K562 (cell line): Measurements from ENCODE around the gene MME. TPM values are rescaled to one million over a fixed set of nuclear protein-coding genes. Genes with fewer than 3 reads are reported as not detected.

Experiments
- ATAC-seq: fragments of 200-7000 bp; cut with Tn5 transposase; 3 replicates; pipeline ENCODE4 v1.9.1; 2020; ENCODE audit warnings: moderate library complexity
- BruUV-seq: library from RNA; stranded (reverse); fragments of 400-500 nt; replicated peaks from 2 replicates; lab custom pipeline; 2021; lab: Mats Ljungman, UMichigan
- CTCF ChIA-PET: fragments of 300-600 bp; formaldehyde crosslinking; extraction: SDS; loops from one replicate; lab custom pipeline; 2021; ENCODE audit warnings: low intra/inter-chr PET ratio; lab: Yijun Ruan, JAX
- POLR2A ChIA-PET: fragments of 300-600, 350-650 bp; sonication (Branson Sonifier 250); formaldehyde crosslinking; extraction: SDS; loops from one replicate; lab custom pipeline; 2021; ENCODE audit warnings: antibody characterized with exemption, inconsistent platforms; lab: Yijun Ruan, JAX
- DNase-seq, 4 experiments: peaks; one replicate each; pipeline versions ENCODE4 v3.0.0 to v3.0.0-alpha.2; 2011 to 2018; ENCODE audit warnings: low spot score in 3 of 4, mixed read lengths in 3 of 4; ENCODE audit errors: extremely low read depth in 1 of 4
- FAIRE-seq: peaks from 2 replicates; lab custom pipeline; 2011; peaks lifted over from hg19 to GRCh38; lab: Jason Lieb, UNC
- H2AFZ ChIP-seq: 2 replicates; pipeline ENCODE4 v1.6.0; 2011; ENCODE audit warnings: low read depth, low read length, control low read depth, inconsistent platforms
- H3K27ac ChIP-seq: fragments of 200-600 bp; 3 replicates; pipeline ENCODE4 v1.8.0; 2011; ENCODE audit warnings: low read depth, mild to moderate bottlenecking, control low read depth, inconsistent platforms, low read length, moderate library complexity, mixed read lengths; ENCODE audit errors: extremely low read depth
- H3K27me3 ChIP-seq, 2 experiments: fragments of 300-600 bp in 1 of 2; 2 replicates in 1 of 2; 3 replicates in 1 of 2; pipeline versions ENCODE4 v1.6.0 to v1.8.0; 2011; ENCODE audit warnings: inconsistent platforms in 2 of 2, low read length in 2 of 2, mild to moderate bottlenecking in 1 of 2, mixed read lengths in 1 of 2, moderate library complexity in 1 of 2; ENCODE audit not compliant: control insufficient read depth in 2 of 2, insufficient read depth in 2 of 2
- H3K36me3 ChIP-seq: fragments of 300-600 bp; 3 replicates; pipeline ENCODE4 v1.8.0; 2011; ENCODE audit warnings: mild to moderate bottlenecking, low read length, inconsistent platforms; ENCODE audit not compliant: control insufficient read depth, insufficient read depth
- H3K4me1 ChIP-seq, 2 experiments: fragments of 200-600 bp in 1 of 2; replicated peaks in 1 of 2; 2 replicates in 1 of 2; 3 replicates in 1 of 2; pipeline versions ENCODE4 v1.5.1 to v1.8.0; 2011; ENCODE audit warnings: inconsistent platforms in 2 of 2, low read length in 2 of 2, mild to moderate bottlenecking in 1 of 2, mixed read lengths in 1 of 2, moderate library complexity in 1 of 2; ENCODE audit not compliant: control insufficient read depth in 2 of 2, insufficient read depth in 2 of 2
- H3K4me2 ChIP-seq: 2 replicates; pipeline ENCODE4 v1.6.1; 2011; ENCODE audit warnings: low read length, control low read depth, inconsistent platforms, mixed read lengths; ENCODE audit not compliant: insufficient read depth
- H3K4me3 ChIP-seq: fragments of 200-600 bp; sonication (generic), shearing (Covaris generic); 2 replicates; pipeline ENCODE4 v1.5.1; 2016; ENCODE audit warnings: control low read depth, inconsistent platforms
- H3K79me2 ChIP-seq: fragments of 200-600 bp; 3 replicates; pipeline ENCODE4 v1.8.0; 2011; ENCODE audit warnings: low read length, inconsistent platforms; ENCODE audit not compliant: control insufficient read depth, insufficient read depth
- H3K9ac ChIP-seq, 2 experiments: 2 replicates each; pipeline versions ENCODE4 v1.6.0 to v1.6.1; 2011; ENCODE audit warnings: low read depth in 2 of 2, low read length in 2 of 2, control low read depth in 1 of 2, inconsistent platforms in 1 of 2, mild to moderate bottlenecking in 1 of 2, mixed read lengths in 1 of 2; ENCODE audit not compliant: insufficient read depth in 1 of 2
- H3K9me1 ChIP-seq: one replicate; pipeline ENCODE4 v1.6.0; 2011; ENCODE audit warnings: inconsistent platforms, mild to moderate bottlenecking, low read length, moderate library complexity; ENCODE audit not compliant: control insufficient read depth, insufficient read depth
- H3K9me3 ChIP-seq: replicated peaks from 2 replicates; pipeline ENCODE4 v1.5.1; 2011; ENCODE audit warnings: low read depth, low read length, inconsistent platforms; ENCODE audit not compliant: control insufficient read depth, insufficient read depth
- H4K20me1 ChIP-seq: replicated peaks from 2 replicates; pipeline ENCODE4 v1.6.1; 2011; ENCODE audit warnings: low read length, inconsistent platforms, mixed read lengths; ENCODE audit not compliant: control insufficient read depth, insufficient read depth
- ADNP ChIP-seq: fragments of 200-800 bp; sonication (Bioruptor generic); IDR thresholded peaks from 2 replicates; pipeline ENCODE4 v1.6.1; 2016; ENCODE audit warnings: missing genetic modification characterization, missing compliant biosample characterization
- BCOR ChIP-seq: fragments of 450-650 bp; IDR thresholded peaks from 2 replicates; pipeline ENCODE4 v1.6.1; 2016
- KDM1A ChIP-seq, 2 experiments: fragments of 450-650 bp; IDR thresholded peaks; 2 replicates each; pipeline ENCODE4 v1.6.1; 2016; ENCODE audit warnings: mild to moderate bottlenecking in 2 of 2
- RBM25 ChIP-seq: fragments of 200-400 bp; formaldehyde crosslinking; IDR thresholded peaks from 2 replicates; pipeline ENCODE4 v1.6.1; 2018; ENCODE audit warnings: low read length, low read depth, moderate library complexity; ENCODE audit not compliant: severe bottlenecking
- SREBF2 ChIP-seq: sonication (generic); formaldehyde crosslinking; IDR thresholded peaks from 2 replicates; pipeline ENCODE4 v1.4.0; 2020; ENCODE audit warnings: mild to moderate bottlenecking, missing genetic modification reagents
- ZNF146 ChIP-seq: IDR thresholded peaks from one replicate; pipeline ENCODE4 v1.6.1; 2018; ENCODE audit warnings: missing compliant biosample characterization; ENCODE audit not compliant: unreplicated experiment
- ZNF184 ChIP-seq: sonication (generic); formaldehyde crosslinking; IDR thresholded peaks from 2 replicates; pipeline ENCODE4 v1.5.0; 2020; ENCODE audit warnings: missing genetic modification reagents
- ZNF224 ChIP-seq: sonication (generic); formaldehyde crosslinking; IDR thresholded peaks from 2 replicates; pipeline ENCODE4 v1.8.0; 2022; ENCODE audit warnings: mild to moderate bottlenecking, missing genetic modification reagents
- WGBS: fragments of 100-300 bp; shearing (Covaris generic); methylation state at CpG from one replicate; pipeline ENCODE4 v1.1.6; 2016; ENCODE audit warnings: low coverage, mixed read lengths; ENCODE audit not compliant: insufficient coverage; ENCODE audit errors: missing lambda C conversion rate; 5-methylcytosine and 5-hydroxymethylcytosine counted together
- in situ Hi-C: fragments of 300-500 bp; cut with MboI; formaldehyde crosslinking; loops from 4 replicates; pipeline ENCODE4 v1.15.0; 2018; ENCODE audit warnings: inconsistent platforms, mixed read lengths
- intact Hi-C: fragments of 100-400 bp; cut with micrococcal nuclease; formaldehyde crosslinking; loops from 2 replicates; pipeline ENCODE4 v1.14.2; 2022
- polyA plus RNA-seq, 8 experiments: library from polyadenylated mRNA; depleted of rRNA in 4 of 8; stranded (reverse) in 5 of 8; unstranded in 3 of 8; fragments of >200 nt; fragmentation: Nextera tagmentation in 2 of 8; fragmentation: Illumina TruSeq in 1 of 8; extraction: Ambion mirVana in 2 of 8; extraction: Trizol in 1 of 8; gene quantifications; 2 replicates each; pipeline versions ENCODE4 v1.2.1 to v1.2.3, GENCODE V29; 2011 to 2014; ENCODE audit warnings: inconsistent platforms in 1 of 8, missing spikeins in 1 of 8
- total RNA-seq, 7 experiments: library from RNA; depleted of rRNA in 6 of 7; stranded (reverse); fragments of >200 nt in 6 of 7; fragmentation: Illumina TruSeq in 2 of 7; extraction: Trizol in 2 of 7; gene quantifications; 2 replicates each; pipeline versions ENCODE4 v1.2.1 to v1.2.3, GENCODE V29; 2011 to 2021; ENCODE audit warnings: low replicate concordance in 1 of 7
- TF ChIP-seq, protein P1 (sequence below), 2 experiments: fragments of 250-450 bp in 1 of 2; fragments of 450-650 bp in 1 of 2; sonication (Bioruptor Pico) in 1 of 2; IDR thresholded peaks; 2 replicates each; pipeline versions ENCODE4 v1.6.1 to v1.8.0; 2016 to 2021; ENCODE audit warnings: mild to moderate bottlenecking in 2 of 2, moderate library complexity in 2 of 2, missing compliant biosample characterization in 1 of 2, missing genetic modification characterization in 1 of 2

The MME gene
- total and polyA plus RNA-seq, 9 of the 15 experiments (the other 6 are each of a cell fraction or from before 2014, with no cell fraction given): 0.80 to 8.6 (median 2.5) TPM

DNA sequence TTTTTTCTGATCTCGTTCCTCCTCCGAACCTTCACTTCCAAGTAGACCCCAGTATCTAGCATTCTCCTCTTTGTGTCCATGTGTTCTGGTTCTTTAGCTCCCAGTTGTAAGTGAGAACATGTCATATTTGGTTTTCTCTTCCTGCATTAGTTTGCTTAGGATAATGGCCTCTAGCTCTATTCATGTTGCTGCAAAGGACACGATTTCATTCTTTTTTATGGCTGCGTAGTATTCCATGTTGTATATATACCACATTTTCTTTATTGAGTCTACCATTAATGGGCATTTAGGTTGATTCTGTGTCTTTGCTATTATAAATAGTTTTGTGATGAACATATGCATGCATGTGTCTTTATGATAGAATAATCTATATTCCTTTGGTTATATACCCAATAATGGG, 30.2 kb upstream of the MME start:
- Histone ChIP-seq H4K20me1 (no peaks in the 10 kb centered on the region), H3K4me2 (no peak overlapping the region), H3K27ac (no peak overlapping the region), H3K4me1 (no peaks in the 10 kb centered on the region), H3K9ac (no peak overlapping the region), H3K9me1 (no peaks in the 10 kb centered on the region), H2AFZ (no peak overlapping the region), H3K79me2 (no peaks in the 10 kb centered on the region), H3K27me3 (no peaks in the 10 kb centered on the region), H3K36me3 (no peaks in the 10 kb centered on the region), H3K4me3 (no peak overlapping the region), H3K9me3 (peaks cover 12% of the 10 kb centered on the region)
- FAIRE-seq: no peak
- no peak for DNase-seq
- BruUV-seq: no TSS peak
- POLR2A ChIA-PET: no interaction called here
- in situ Hi-C loops: no loop called here
- CTCF ChIA-PET: no interaction called here
- intact Hi-C loops: no loop called here
- WGBS: 68% methylated on average over 4 of the region's 4 CpGs
- no peak for ATAC-seq
- peak in 1 of 2 experiments; percentile 32; a peak in 1 of 4 replicates for TF ChIP-seq KDM1A (IDR thresholded peaks at IDR 0.05)
- TF ChIP-seq ZNF146 (CRISPR knock-in tag): peak; percentile 94
- TF ChIP-seq, protein P1, sequence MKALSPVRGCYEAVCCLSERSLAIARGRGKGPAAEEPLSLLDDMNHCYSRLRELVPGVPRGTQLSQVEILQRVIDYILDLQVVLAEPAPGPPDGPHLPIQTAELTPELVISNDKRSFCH (CRISPR knock-in tag; IDR thresholded peaks at IDR 0.05): no peak
- TF ChIP-seq, protein P1 (tag; IDR thresholded peaks at IDR 0.05): no peak
- no peak for TF ChIP-seq SREBF2 (CRISPR knock-in tag)
- no peak for TF ChIP-seq ZNF224 (CRISPR knock-in tag)
- TF ChIP-seq BCOR: peak; percentile 69; the same call in 1 of the 2 replicates
- TF ChIP-seq RBM25: peak; percentile 59
- TF ChIP-seq ZNF184 (CRISPR knock-in tag): no peak
- 0 out of 2 replicates have a peak, but pooled peaks have one; percentile 24 for TF ChIP-seq ADNP (tag)
